Neural cell (in vitro differentiated cells): Measurements from ENCODE around the gene CLTB.

ENCODE experiments used
- EZH2 ChIP-seq: fragments of 200-600, 300-800 bp; shearing (Covaris generic), sonication (generic); IDR thresholded peaks from 2 replicates; pipeline ENCODE4 v1.6.1; 2014; ENCODE audit warnings: antibody characterized with exemption, low read length, borderline replicate concordance, mild to moderate bottlenecking; ENCODE audit not compliant: insufficient read depth, poor library complexity, severe bottlenecking
- MXI1 ChIP-seq: fragments of 450-650 bp; conservative IDR thresholded peaks from 2 replicates; pipeline ENCODE4 v1.6.1; 2014; ENCODE audit warnings: antibody characterized with exemption, mild to moderate bottlenecking; ENCODE audit not compliant: poor library complexity, severe bottlenecking
- POLR2AphosphoS5 ChIP-seq: IDR thresholded peaks from 2 replicates; pipeline ENCODE4 v1.6.1; 2012
- RAD21 ChIP-seq: fragments of 450-650 bp; conservative IDR thresholded peaks from 2 replicates; pipeline ENCODE4 v1.6.1; 2014; ENCODE audit warnings: antibody characterized with exemption, mild to moderate bottlenecking, moderate library complexity
- TF ChIP-seq, protein P1 (sequence below): fragments of 450-650 bp; IDR thresholded peaks from 2 replicates; pipeline ENCODE4 v1.5.1; 2014; ENCODE audit warnings: antibody characterized with exemption, mild to moderate bottlenecking, moderate library complexity; ENCODE audit not compliant: poor library complexity, severe bottlenecking
- TF ChIP-seq, protein P2 (sequence below): IDR thresholded peaks from 2 replicates; pipeline ENCODE4 v1.6.1; 2012; ENCODE audit warnings: borderline replicate concordance

- TF ChIP-seq MXI1, result no peak
- TF ChIP-seq, protein P1, sequence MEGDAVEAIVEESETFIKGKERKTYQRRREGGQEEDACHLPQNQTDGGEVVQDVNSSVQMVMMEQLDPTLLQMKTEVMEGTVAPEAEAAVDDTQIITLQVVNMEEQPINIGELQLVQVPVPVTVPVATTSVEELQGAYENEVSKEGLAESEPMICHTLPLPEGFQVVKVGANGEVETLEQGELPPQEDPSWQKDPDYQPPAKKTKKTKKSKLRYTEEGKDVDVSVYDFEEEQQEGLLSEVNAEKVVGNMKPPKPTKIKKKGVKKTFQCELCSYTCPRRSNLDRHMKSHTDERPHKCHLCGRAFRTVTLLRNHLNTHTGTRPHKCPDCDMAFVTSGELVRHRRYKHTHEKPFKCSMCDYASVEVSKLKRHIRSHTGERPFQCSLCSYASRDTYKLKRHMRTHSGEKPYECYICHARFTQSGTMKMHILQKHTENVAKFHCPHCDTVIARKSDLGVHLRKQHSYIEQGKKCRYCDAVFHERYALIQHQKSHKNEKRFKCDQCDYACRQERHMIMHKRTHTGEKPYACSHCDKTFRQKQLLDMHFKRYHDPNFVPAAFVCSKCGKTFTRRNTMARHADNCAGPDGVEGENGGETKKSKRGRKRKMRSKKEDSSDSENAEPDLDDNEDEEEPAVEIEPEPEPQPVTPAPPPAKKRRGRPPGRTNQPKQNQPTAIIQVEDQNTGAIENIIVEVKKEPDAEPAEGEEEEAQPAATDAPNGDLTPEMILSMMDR, result no peak
- no peak for TF ChIP-seq RAD21
- TF ChIP-seq POLR2AphosphoS5, result no peak
- TF ChIP-seq, protein P2, sequence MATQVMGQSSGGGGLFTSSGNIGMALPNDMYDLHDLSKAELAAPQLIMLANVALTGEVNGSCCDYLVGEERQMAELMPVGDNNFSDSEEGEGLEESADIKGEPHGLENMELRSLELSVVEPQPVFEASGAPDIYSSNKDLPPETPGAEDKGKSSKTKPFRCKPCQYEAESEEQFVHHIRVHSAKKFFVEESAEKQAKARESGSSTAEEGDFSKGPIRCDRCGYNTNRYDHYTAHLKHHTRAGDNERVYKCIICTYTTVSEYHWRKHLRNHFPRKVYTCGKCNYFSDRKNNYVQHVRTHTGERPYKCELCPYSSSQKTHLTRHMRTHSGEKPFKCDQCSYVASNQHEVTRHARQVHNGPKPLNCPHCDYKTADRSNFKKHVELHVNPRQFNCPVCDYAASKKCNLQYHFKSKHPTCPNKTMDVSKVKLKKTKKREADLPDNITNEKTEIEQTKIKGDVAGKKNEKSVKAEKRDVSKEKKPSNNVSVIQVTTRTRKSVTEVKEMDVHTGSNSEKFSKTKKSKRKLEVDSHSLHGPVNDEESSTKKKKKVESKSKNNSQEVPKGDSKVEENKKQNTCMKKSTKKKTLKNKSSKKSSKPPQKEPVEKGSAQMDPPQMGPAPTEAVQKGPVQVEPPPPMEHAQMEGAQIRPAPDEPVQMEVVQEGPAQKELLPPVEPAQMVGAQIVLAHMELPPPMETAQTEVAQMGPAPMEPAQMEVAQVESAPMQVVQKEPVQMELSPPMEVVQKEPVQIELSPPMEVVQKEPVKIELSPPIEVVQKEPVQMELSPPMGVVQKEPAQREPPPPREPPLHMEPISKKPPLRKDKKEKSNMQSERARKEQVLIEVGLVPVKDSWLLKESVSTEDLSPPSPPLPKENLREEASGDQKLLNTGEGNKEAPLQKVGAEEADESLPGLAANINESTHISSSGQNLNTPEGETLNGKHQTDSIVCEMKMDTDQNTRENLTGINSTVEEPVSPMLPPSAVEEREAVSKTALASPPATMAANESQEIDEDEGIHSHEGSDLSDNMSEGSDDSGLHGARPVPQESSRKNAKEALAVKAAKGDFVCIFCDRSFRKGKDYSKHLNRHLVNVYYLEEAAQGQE, result no peak
- no peak for TF ChIP-seq EZH2
These were observed 22.2 kb downstream of the CLTB start for GRCh38 chr5:176394096-176394495.
